Measurements from ENCODE around the gene UHRF1. TPM values are rescaled to one million over a fixed set of nuclear protein-coding genes. Genes with fewer than 3 reads are reported as not detected.

Gene UHRF1
- total and polyA plus RNA-seq, 2 of the 13 experiments (the other 11 are each of a cell fraction or from before 2014, with no cell fraction given): 6.8 to 78.4 TPM

DNA sequence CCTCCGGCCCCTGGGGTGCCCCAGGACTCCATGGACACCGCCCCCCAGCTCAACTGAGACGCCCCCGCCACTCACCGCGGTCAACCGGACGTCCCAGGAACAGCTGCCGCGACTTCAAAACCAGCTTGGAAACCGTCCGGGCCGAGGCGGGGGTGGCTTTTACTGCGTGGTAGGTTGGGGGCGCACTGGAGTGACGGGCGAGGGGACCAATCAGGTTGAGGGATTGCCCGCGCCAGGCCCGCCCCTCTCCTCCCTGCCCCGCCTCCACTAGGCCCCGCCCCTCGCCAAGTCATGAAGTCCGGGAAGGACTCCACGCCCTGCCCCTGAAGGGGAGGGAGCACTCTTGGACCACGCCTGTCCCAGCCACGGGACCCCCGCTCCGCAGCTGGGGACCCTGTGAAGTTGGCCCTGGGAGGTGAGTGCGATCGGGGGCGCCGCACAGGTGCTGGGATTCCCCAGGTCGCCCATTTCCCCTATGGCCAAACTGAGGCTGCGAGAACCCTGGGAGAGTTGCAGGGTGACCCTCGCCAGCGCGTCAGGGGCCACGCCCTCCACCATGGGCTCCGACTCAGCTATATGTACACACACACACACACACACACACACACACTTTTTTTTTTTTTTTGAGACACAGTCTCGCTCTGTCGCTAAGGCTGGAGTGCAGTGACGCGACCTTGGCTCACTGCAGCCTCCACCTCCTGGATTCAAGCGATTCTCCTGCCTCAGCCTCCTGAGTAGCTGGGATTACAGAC lies 41.6 kb upstream of the UHRF1 start, which contains the start of gene PLIN3 (continued):
- TF ChIP-seq, protein P1, sequence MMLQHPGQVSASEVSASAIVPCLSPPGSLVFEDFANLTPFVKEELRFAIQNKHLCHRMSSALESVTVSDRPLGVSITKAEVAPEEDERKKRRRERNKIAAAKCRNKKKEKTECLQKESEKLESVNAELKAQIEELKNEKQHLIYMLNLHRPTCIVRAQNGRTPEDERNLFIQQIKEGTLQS (CRISPR knock-in tag; IDR thresholded peaks at IDR 0.05): no peak
- TF ChIP-seq PHF8 (CRISPR knock-in tag; IDR thresholded peaks at IDR 0.05) (peak; percentile 56; the same call in 1 of the 2 replicates), NONO (IDR thresholded peaks at IDR 0.05) (no peak), NONO (CRISPR knock-in tag; conservative IDR thresholded peaks at IDR 0.05) (peak; percentile 45; the same call in 1 of the 2 replicates), ZNF274 (CRISPR knock-in tag; IDR thresholded peaks at IDR 0.05) (0 out of 2 replicates have a peak, but pooled peaks have one; percentile 38), CHCHD3 (CRISPR knock-in tag; IDR thresholded peaks at IDR 0.05) (no peak), MAFG (CRISPR knock-in tag; IDR thresholded peaks at IDR 0.05) (no peak), PHB2 (IDR thresholded peaks at IDR 0.05; ENCODE audit: partially characterized antibody) (no peak), RNF2 (conservative IDR thresholded peaks at IDR 0.05; ENCODE audit: low read depth) (no peak), ZKSCAN8 (CRISPR knock-in tag; IDR thresholded peaks at IDR 0.05; ENCODE audit: borderline replicate concordance) (no peak), HNF4G (IDR thresholded peaks at IDR 0.05; ENCODE audit: borderline replicate concordance, low read depth, low read length) (no peak), HNF4G (CRISPR knock-in tag; IDR thresholded peaks at IDR 0.05; ENCODE audit: borderline replicate concordance, low read depth) (peak; percentile 58; the same call in 1 of the 2 replicates), CCDC6 (CRISPR knock-in tag; IDR thresholded peaks at IDR 0.05) (no peak), ZNF776 (CRISPR knock-in tag; IDR thresholded peaks at IDR 0.05) (no peak), RBAK (CRISPR knock-in tag; IDR thresholded peaks at IDR 0.05) (no peak), ISL2 (CRISPR knock-in tag; IDR thresholded peaks at IDR 0.05) (0 out of 2 replicates have a peak, but pooled peaks have one; percentile 23), ZNF251 (CRISPR knock-in tag; IDR thresholded peaks at IDR 0.05) (no peak)
- TF ChIP-seq, protein P2, sequence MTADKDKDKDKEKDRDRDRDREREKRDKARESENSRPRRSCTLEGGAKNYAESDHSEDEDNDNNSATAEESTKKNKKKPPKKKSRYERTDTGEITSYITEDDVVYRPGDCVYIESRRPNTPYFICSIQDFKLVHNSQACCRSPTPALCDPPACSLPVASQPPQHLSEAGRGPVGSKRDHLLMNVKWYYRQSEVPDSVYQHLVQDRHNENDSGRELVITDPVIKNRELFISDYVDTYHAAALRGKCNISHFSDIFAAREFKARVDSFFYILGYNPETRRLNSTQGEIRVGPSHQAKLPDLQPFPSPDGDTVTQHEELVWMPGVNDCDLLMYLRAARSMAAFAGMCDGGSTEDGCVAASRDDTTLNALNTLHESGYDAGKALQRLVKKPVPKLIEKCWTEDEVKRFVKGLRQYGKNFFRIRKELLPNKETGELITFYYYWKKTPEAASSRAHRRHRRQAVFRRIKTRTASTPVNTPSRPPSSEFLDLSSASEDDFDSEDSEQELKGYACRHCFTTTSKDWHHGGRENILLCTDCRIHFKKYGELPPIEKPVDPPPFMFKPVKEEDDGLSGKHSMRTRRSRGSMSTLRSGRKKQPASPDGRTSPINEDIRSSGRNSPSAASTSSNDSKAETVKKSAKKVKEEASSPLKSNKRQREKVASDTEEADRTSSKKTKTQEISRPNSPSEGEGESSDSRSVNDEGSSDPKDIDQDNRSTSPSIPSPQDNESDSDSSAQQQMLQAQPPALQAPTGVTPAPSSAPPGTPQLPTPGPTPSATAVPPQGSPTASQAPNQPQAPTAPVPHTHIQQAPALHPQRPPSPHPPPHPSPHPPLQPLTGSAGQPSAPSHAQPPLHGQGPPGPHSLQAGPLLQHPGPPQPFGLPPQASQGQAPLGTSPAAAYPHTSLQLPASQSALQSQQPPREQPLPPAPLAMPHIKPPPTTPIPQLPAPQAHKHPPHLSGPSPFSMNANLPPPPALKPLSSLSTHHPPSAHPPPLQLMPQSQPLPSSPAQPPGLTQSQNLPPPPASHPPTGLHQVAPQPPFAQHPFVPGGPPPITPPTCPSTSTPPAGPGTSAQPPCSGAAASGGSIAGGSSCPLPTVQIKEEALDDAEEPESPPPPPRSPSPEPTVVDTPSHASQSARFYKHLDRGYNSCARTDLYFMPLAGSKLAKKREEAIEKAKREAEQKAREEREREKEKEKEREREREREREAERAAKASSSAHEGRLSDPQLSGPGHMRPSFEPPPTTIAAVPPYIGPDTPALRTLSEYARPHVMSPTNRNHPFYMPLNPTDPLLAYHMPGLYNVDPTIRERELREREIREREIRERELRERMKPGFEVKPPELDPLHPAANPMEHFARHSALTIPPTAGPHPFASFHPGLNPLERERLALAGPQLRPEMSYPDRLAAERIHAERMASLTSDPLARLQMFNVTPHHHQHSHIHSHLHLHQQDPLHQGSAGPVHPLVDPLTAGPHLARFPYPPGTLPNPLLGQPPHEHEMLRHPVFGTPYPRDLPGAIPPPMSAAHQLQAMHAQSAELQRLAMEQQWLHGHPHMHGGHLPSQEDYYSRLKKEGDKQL (CRISPR knock-in tag; IDR thresholded peaks at IDR 0.05; ENCODE audit: low read depth): no peak
- TF ChIP-seq, protein P3, sequence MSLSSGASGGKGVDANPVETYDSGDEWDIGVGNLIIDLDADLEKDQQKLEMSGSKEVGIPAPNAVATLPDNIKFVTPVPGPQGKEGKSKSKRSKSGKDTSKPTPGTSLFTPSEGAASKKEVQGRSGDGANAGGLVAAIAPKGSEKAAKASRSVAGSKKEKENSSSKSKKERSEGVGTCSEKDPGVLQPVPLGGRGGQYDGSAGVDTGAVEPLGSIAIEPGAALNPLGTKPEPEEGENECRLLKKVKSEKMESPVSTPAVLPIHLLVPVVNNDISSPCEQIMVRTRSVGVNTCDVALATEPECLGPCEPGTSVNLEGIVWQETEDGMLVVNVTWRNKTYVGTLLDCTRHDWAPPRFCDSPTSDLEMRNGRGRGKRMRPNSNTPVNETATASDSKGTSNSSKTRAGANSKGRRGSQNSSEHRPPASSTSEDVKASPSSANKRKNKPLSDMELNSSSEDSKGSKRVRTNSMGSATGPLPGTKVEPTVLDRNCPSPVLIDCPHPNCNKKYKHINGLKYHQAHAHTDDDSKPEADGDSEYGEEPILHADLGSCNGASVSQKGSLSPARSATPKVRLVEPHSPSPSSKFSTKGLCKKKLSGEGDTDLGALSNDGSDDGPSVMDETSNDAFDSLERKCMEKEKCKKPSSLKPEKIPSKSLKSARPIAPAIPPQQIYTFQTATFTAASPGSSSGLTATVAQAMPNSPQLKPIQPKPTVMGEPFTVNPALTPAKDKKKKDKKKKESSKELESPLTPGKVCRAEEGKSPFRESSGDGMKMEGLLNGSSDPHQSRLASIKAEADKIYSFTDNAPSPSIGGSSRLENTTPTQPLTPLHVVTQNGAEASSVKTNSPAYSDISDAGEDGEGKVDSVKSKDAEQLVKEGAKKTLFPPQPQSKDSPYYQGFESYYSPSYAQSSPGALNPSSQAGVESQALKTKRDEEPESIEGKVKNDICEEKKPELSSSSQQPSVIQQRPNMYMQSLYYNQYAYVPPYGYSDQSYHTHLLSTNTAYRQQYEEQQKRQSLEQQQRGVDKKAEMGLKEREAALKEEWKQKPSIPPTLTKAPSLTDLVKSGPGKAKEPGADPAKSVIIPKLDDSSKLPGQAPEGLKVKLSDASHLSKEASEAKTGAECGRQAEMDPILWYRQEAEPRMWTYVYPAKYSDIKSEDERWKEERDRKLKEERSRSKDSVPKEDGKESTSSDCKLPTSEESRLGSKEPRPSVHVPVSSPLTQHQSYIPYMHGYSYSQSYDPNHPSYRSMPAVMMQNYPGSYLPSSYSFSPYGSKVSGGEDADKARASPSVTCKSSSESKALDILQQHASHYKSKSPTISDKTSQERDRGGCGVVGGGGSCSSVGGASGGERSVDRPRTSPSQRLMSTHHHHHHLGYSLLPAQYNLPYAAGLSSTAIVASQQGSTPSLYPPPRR (CRISPR knock-in tag; IDR thresholded peaks at IDR 0.05; ENCODE audit: borderline replicate concordance): no peak
